HEK293 (cell line): Measurements from ENCODE around the gene AP1S2.

ENCODE experiments used
- EGR2 ChIP-seq: fragments of 450-650 bp; formaldehyde crosslinking; IDR thresholded peaks from 2 replicates; pipeline ENCODE4 v1.5.1; 2016; ENCODE audit warnings: low read depth, missing biosample characterization, missing genetic modification characterization
- INSM2 ChIP-seq: fragments of 450-650 bp; formaldehyde crosslinking; IDR thresholded peaks from 2 replicates; pipeline ENCODE4 v1.5.1; 2016; ENCODE audit warnings: missing biosample characterization, missing genetic modification characterization
- KLF10 ChIP-seq: fragments of 450-650 bp; IDR thresholded peaks from 2 replicates; pipeline ENCODE4 v1.5.1; 2018; ENCODE audit warnings: missing biosample characterization, mild to moderate bottlenecking, missing genetic modification characterization
- KLF7 ChIP-seq: fragments of 450-650 bp; formaldehyde crosslinking; IDR thresholded peaks from 2 replicates; pipeline ENCODE4 v1.5.1; 2016; ENCODE audit warnings: missing biosample characterization, missing genetic modification characterization, borderline replicate concordance
- KLF9 ChIP-seq: fragments of 450-650 bp; formaldehyde crosslinking; IDR thresholded peaks from 2 replicates; pipeline ENCODE4 v1.5.1; 2016; ENCODE audit warnings: missing biosample characterization, missing genetic modification characterization, low read depth
- MEIS1 ChIP-seq: sonication (generic); formaldehyde crosslinking; IDR thresholded peaks from 2 replicates; pipeline ENCODE4 v1.8.1; 2022; ENCODE audit warnings: missing genetic modification reagents, mild to moderate bottlenecking, borderline replicate concordance
- PBX3 ChIP-seq: sonication (generic); formaldehyde crosslinking; IDR thresholded peaks from 2 replicates; pipeline ENCODE4 v1.8.1; 2022; ENCODE audit warnings: mild to moderate bottlenecking, moderate library complexity, missing genetic modification reagents
- TSHZ1 ChIP-seq: fragments of 450-650 bp; formaldehyde crosslinking; IDR thresholded peaks from 2 replicates; pipeline ENCODE4 v1.5.1; 2016; ENCODE audit warnings: missing biosample characterization, missing genetic modification characterization, borderline replicate concordance
- ZBTB48 ChIP-seq: fragments of 450-650 bp; formaldehyde crosslinking; IDR thresholded peaks from 2 replicates; pipeline ENCODE4 v1.5.1; 2016; ENCODE audit warnings: missing biosample characterization, missing genetic modification characterization
- ZFP37 ChIP-seq: fragments of 450-650 bp; formaldehyde crosslinking; IDR thresholded peaks from 2 replicates; pipeline ENCODE4 v1.5.1; 2016; ENCODE audit warnings: missing biosample characterization, missing genetic modification characterization
- ZNF133 ChIP-seq: fragments of 450-650 bp; formaldehyde crosslinking; IDR thresholded peaks from 2 replicates; pipeline ENCODE4 v1.5.1; 2016; ENCODE audit warnings: missing biosample characterization, missing genetic modification characterization
- ZNF155 ChIP-seq: fragments of 450-650 bp; formaldehyde crosslinking; IDR thresholded peaks from 2 replicates; pipeline ENCODE4 v1.5.1; 2016; ENCODE audit warnings: missing biosample characterization, missing genetic modification characterization
- ZNF18 ChIP-seq: fragments of 450-650 bp; formaldehyde crosslinking; IDR thresholded peaks from 2 replicates; pipeline ENCODE4 v1.5.1; 2016; ENCODE audit warnings: missing biosample characterization, missing genetic modification characterization
- ZNF239 ChIP-seq: fragments of 450-650 bp; formaldehyde crosslinking; IDR thresholded peaks from 2 replicates; pipeline ENCODE4 v1.5.1; 2016; ENCODE audit warnings: missing biosample characterization, missing genetic modification characterization
- ZNF24 ChIP-seq: fragments of 450-650 bp; formaldehyde crosslinking; IDR thresholded peaks from 2 replicates; pipeline ENCODE4 v1.5.1; 2016; ENCODE audit warnings: missing biosample characterization, missing genetic modification characterization
- ZNF302 ChIP-seq: fragments of 450-650 bp; formaldehyde crosslinking; IDR thresholded peaks from 2 replicates; pipeline ENCODE4 v1.5.1; 2016; ENCODE audit warnings: missing biosample characterization, missing genetic modification characterization, low read depth
- ZNF311 ChIP-seq: fragments of 450-650 bp; formaldehyde crosslinking; IDR thresholded peaks from 2 replicates; pipeline ENCODE4 v1.5.1; 2017; ENCODE audit warnings: missing biosample characterization, missing genetic modification characterization, borderline replicate concordance
- ZNF335 ChIP-seq: fragments of 450-650 bp; formaldehyde crosslinking; conservative IDR thresholded peaks from 2 replicates; pipeline ENCODE4 v1.5.1; 2016; ENCODE audit warnings: missing biosample characterization, missing genetic modification characterization
- ZNF394 ChIP-seq: fragments of 450-650 bp; formaldehyde crosslinking; IDR thresholded peaks from 2 replicates; pipeline ENCODE4 v1.5.1; 2016; ENCODE audit warnings: missing biosample characterization, missing genetic modification characterization, mild to moderate bottlenecking, moderate library complexity, borderline replicate concordance
- ZNF449 ChIP-seq: fragments of 450-650 bp; formaldehyde crosslinking; IDR thresholded peaks from 2 replicates; pipeline ENCODE4 v1.5.1; 2017; ENCODE audit warnings: missing biosample characterization, mild to moderate bottlenecking, missing genetic modification characterization, moderate library complexity
- ZNF510 ChIP-seq: fragments of 450-650 bp; formaldehyde crosslinking; IDR thresholded peaks from 2 replicates; pipeline ENCODE4 v1.5.1; 2018; ENCODE audit warnings: mild to moderate bottlenecking, missing genetic modification characterization, missing biosample characterization; ENCODE audit not compliant: insufficient replicate concordance
- ZNF530 ChIP-seq: fragments of 450-650 bp; formaldehyde crosslinking; IDR thresholded peaks from 2 replicates; pipeline ENCODE4 v1.5.1; 2016; ENCODE audit warnings: low read depth, missing biosample characterization, missing genetic modification characterization
- ZNF548 ChIP-seq: fragments of 450-650 bp; formaldehyde crosslinking; IDR thresholded peaks from 2 replicates; pipeline ENCODE4 v1.5.1; 2016; ENCODE audit warnings: missing biosample characterization, missing genetic modification characterization
- ZNF580 ChIP-seq: fragments of 450-650 bp; formaldehyde crosslinking; IDR thresholded peaks from 2 replicates; pipeline ENCODE4 v1.5.1; 2016; ENCODE audit warnings: missing biosample characterization, missing genetic modification characterization
- ZNF629 ChIP-seq: fragments of 450-650 bp; formaldehyde crosslinking; IDR thresholded peaks from 2 replicates; pipeline ENCODE4 v1.5.1; 2017; ENCODE audit warnings: missing biosample characterization, missing genetic modification characterization
- ZNF658 ChIP-seq: fragments of 450-650 bp; formaldehyde crosslinking; IDR thresholded peaks from 2 replicates; pipeline ENCODE4; 2016; ENCODE audit warnings: missing biosample characterization, missing genetic modification characterization
- ZSCAN23 ChIP-seq: fragments of 450-650 bp; formaldehyde crosslinking; IDR thresholded peaks from 2 replicates; pipeline ENCODE4 v1.5.1; 2016; ENCODE audit warnings: missing biosample characterization, missing genetic modification characterization
- ZSCAN5A ChIP-seq: fragments of 450-650 bp; formaldehyde crosslinking; IDR thresholded peaks from 2 replicates; pipeline ENCODE4 v1.5.1; 2016; ENCODE audit warnings: missing biosample characterization, missing genetic modification characterization

Gene AP1S2

GRCh38 chrX:15854712-15855567 lies at the start of gene AP1S2 (continued):
- TF ChIP-seq ZNF449 (tag by site-specific recombination) (no peak), ZNF510 (tag by site-specific recombination) (no peak), ZNF133 (tag by site-specific recombination) (no peak), ZNF18 (tag by site-specific recombination) (peak; percentile 98), MEIS1 (CRISPR knock-in tag) (no peak), ZNF311 (tag by site-specific recombination) (no peak), TSHZ1 (tag by site-specific recombination) (0 out of 2 replicates have a peak, but pooled peaks have one; percentile 44), KLF9 (tag by site-specific recombination) (peak; percentile 37; the same call in 1 of the 2 replicates), PBX3 (CRISPR knock-in tag) (peak; percentile 93), ZFP37 (tag by site-specific recombination) (no peak), ZNF548 (tag by site-specific recombination) (no peak), ZNF24 (tag by site-specific recombination) (no peak), ZNF239 (no peak), KLF10 (tag by site-specific recombination) (peak; percentile 85), KLF7 (tag by site-specific recombination) (peak; percentile 34; the same call in 1 of the 2 replicates), ZNF302 (no peak), ZNF658 (tag by site-specific recombination) (no peak), ZBTB48 (tag by site-specific recombination) (peak; percentile 39; the same call in 1 of the 2 replicates), ZNF580 (tag by site-specific recombination) (peak; percentile 69; the same call in 1 of the 2 replicates), ZSCAN23 (tag by site-specific recombination) (no peak), ZNF629 (tag by site-specific recombination) (peak; percentile 74), ZNF335 (no peak), ZNF394 (no peak), INSM2 (tag by site-specific recombination) (no peak), ZSCAN5A (tag by site-specific recombination) (no peak), ZNF155 (no peak), ZNF530 (tag by site-specific recombination) (no peak), EGR2 (0 out of 2 replicates have a peak, but pooled peaks have one; percentile 27)
